Renal cortical epithelial cell (primary cell): ENCODE data around the gene POTEM. TPM values are rescaled to one million over a fixed set of nuclear protein-coding genes. Genes with fewer than 3 reads are reported as not detected.
"Not testable (repeated sequence)": the region's sequence is repeated elsewhere in the genome, so short reads cannot be mapped to it uniquely, and the experiment has no call there.

ENCODE experiments used
- DNase-seq: peaks from one replicate; pipeline ENCODE4 v3.0.0-alpha.2; 2011; ENCODE audit warnings: low read depth
- total RNA-seq: library from RNA; depleted of rRNA; stranded (reverse); fragments of >200 nt; gene quantifications from 2 replicates; pipeline ENCODE4 v1.2.3, GENCODE V29; 2014

Gene POTEM
- total RNA-seq, 1 donor from 2014 or later: not detected

GRCh38 chr14:19038060-19038664 lies 70.9 kb downstream of the POTEM start:
- not testable (repeated sequence) for DNase-seq

DNA sequence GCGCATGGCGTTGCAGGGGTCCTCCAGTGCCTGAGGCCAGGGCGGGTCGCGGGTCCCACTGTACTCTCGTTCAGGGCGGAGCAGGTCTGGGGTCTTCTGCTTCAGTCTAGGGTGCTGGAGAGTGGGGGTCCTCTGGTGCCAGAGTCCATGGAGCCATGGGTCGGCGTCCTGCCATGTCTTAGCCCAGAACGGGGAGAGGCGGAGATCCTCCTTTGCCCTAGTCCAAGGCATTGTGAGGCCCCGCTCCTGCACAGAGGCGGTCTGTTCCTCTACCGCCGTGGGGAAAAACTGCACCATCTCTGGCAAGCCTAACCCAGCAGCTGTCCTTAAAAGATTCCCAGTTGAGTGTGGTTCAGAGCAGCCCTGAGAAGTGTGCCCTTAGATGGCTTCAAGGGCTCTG lies 71.6 kb downstream of the POTEM start:
- DNase-seq: not testable (repeated sequence)

GRCh38 chr14:19043384-19043783 lies 76.2 kb downstream of the POTEM start:
- DNase-seq: not testable (repeated sequence)
